HepG2 (cell line): ENCODE data around the gene TYMP. TPM values are rescaled to one million over a fixed set of nuclear protein-coding genes. Genes with fewer than 3 reads are reported as not detected.

Experiments
- DNMT1 ChIP-seq: sonication (generic); formaldehyde crosslinking; IDR thresholded peaks from 2 replicates; pipeline ENCODE4 v1.5.1; 2020; ENCODE audit warnings: mild to moderate bottlenecking, missing genetic modification reagents
- FOXA1 ChIP-seq, 2 experiments: fragments of 450-650 bp in 1 of 2; sonication (generic) in 1 of 2; formaldehyde crosslinking in 1 of 2; IDR thresholded peaks; 2 replicates each; pipeline versions ENCODE4 v1.4.0 to v1.6.1; 2016 to 2020; ENCODE audit warnings: missing genetic modification reagents in 1 of 2
- HNRNPLL ChIP-seq: fragments of 200-400 bp; formaldehyde crosslinking; IDR thresholded peaks from 2 replicates; pipeline ENCODE4 v1.6.1; 2017; ENCODE audit warnings: mild to moderate bottlenecking, low read depth, low read length; ENCODE audit not compliant: poor library complexity, severe bottlenecking
- JUN ChIP-seq: sonication (generic); formaldehyde crosslinking; IDR thresholded peaks from 2 replicates; pipeline ENCODE4 v1.4.0; 2020; ENCODE audit warnings: mild to moderate bottlenecking, missing genetic modification reagents
- MAZ ChIP-seq, 2 experiments: sonication (generic) in 1 of 2; formaldehyde crosslinking in 1 of 2; IDR thresholded peaks; 2 replicates each; pipeline versions ENCODE4 v1.5.0 to v1.6.1; 2012 to 2020; ENCODE audit warnings: low read depth in 2 of 2, mild to moderate bottlenecking in 2 of 2, borderline replicate concordance in 1 of 2, improper control_type of control experiment in 1 of 2, low read length in 1 of 2, missing genetic modification reagents in 1 of 2, moderate library complexity in 1 of 2
- NCOA2 ChIP-seq: sonication (generic); formaldehyde crosslinking; IDR thresholded peaks from 2 replicates; pipeline ENCODE4 v1.8.0; 2022; ENCODE audit warnings: inconsistent platforms
- NFRKB ChIP-seq: fragments of 450-650 bp; IDR thresholded peaks from 2 replicates; pipeline ENCODE4 v1.6.1; 2017
- NR2F1 ChIP-seq, 2 experiments: fragments of 450-650 bp in 1 of 2; formaldehyde crosslinking in 1 of 2; IDR thresholded peaks; 2 replicates each; pipeline versions ENCODE4 v1.5.0 to v1.6.1; 2016 to 2020; ENCODE audit warnings: mild to moderate bottlenecking in 1 of 2, missing compliant biosample characterization in 1 of 2, missing genetic modification reagents in 1 of 2, moderate library complexity in 1 of 2
- NR3C1 ChIP-seq: sonication (generic); formaldehyde crosslinking; IDR thresholded peaks from 2 replicates; pipeline ENCODE4 v1.4.0; 2020; ENCODE audit warnings: missing genetic modification reagents
- PHF21A ChIP-seq: sonication (generic); formaldehyde crosslinking; IDR thresholded peaks from 2 replicates; pipeline ENCODE4 v1.5.0; 2020; ENCODE audit warnings: mild to moderate bottlenecking, missing genetic modification reagents
- POLR2A ChIP-seq, 2 experiments: IDR thresholded peaks; 2 replicates each; pipeline ENCODE4 v1.6.1; 2011; ENCODE audit warnings: low read depth in 2 of 2, low read length in 2 of 2, mild to moderate bottlenecking in 1 of 2, moderate library complexity in 1 of 2; ENCODE audit not compliant: insufficient read depth in 1 of 2
- POLR2G ChIP-seq: fragments of 200-400 bp; formaldehyde crosslinking; IDR thresholded peaks from 2 replicates; pipeline ENCODE4 v1.6.1; 2018; ENCODE audit warnings: mild to moderate bottlenecking, low read depth, low read length, moderate library complexity
- RFX3 ChIP-seq: IDR thresholded peaks from 2 replicates; pipeline ENCODE4 v1.6.1; 2016; ENCODE audit warnings: missing biosample characterization, missing genetic modification reagents
- TARDBP ChIP-seq: sonication (generic); formaldehyde crosslinking; IDR thresholded peaks from 2 replicates; pipeline ENCODE4 v1.8.0; 2022; ENCODE audit warnings: mild to moderate bottlenecking, missing genetic modification reagents
- YY1 ChIP-seq: IDR thresholded peaks from 2 replicates; pipeline ENCODE4 v1.6.1; 2011; ENCODE audit warnings: low read length, low read depth, moderate library complexity, mild to moderate bottlenecking; ENCODE audit not compliant: insufficient read depth, insufficient replicate concordance
- ZBTB1 ChIP-seq: sonication (generic); formaldehyde crosslinking; IDR thresholded peaks from 2 replicates; pipeline ENCODE4 v1.4.0; 2020; ENCODE audit warnings: missing genetic modification reagents, borderline replicate concordance
- ZBTB7B ChIP-seq: sonication (generic); formaldehyde crosslinking; IDR thresholded peaks from 2 replicates; pipeline ENCODE4 v1.4.0; 2020; ENCODE audit warnings: missing genetic modification reagents
- ZC3H13 ChIP-seq: sonication (generic); formaldehyde crosslinking; IDR thresholded peaks from 2 replicates; pipeline ENCODE4 v1.8.1; 2023; ENCODE audit warnings: mild to moderate bottlenecking, missing genetic modification reagents, moderate library complexity
- ZFP36L1 ChIP-seq: sonication (generic); formaldehyde crosslinking; IDR thresholded peaks from 2 replicates; pipeline ENCODE4 v1.8.0; 2022; ENCODE audit warnings: mild to moderate bottlenecking, missing genetic modification reagents, moderate library complexity
- ZMYM2 ChIP-seq: sonication (generic); formaldehyde crosslinking; IDR thresholded peaks from 2 replicates; pipeline ENCODE4 v1.8.0; 2022; ENCODE audit warnings: mild to moderate bottlenecking, missing genetic modification reagents
- ZNF281 ChIP-seq: sonication (generic); formaldehyde crosslinking; IDR thresholded peaks from 2 replicates; pipeline ENCODE4 v1.4.0; 2020; ENCODE audit warnings: missing genetic modification reagents, borderline replicate concordance
- ZNF570 ChIP-seq: sonication (generic); formaldehyde crosslinking; IDR thresholded peaks from 2 replicates; pipeline ENCODE4 v1.4.0; 2020; ENCODE audit warnings: mild to moderate bottlenecking, missing genetic modification reagents, borderline replicate concordance
- ZNF577 ChIP-seq: sonication (generic); formaldehyde crosslinking; IDR thresholded peaks from 2 replicates; pipeline ENCODE4 v1.4.0; 2020; ENCODE audit warnings: mild to moderate bottlenecking, low read depth, missing genetic modification reagents, borderline replicate concordance
- ZNF619 ChIP-seq: sonication (generic); formaldehyde crosslinking; IDR thresholded peaks from 2 replicates; pipeline ENCODE4 v1.4.0; 2020; ENCODE audit warnings: mild to moderate bottlenecking, missing genetic modification reagents
- ZNF713 ChIP-seq: sonication (generic); formaldehyde crosslinking; IDR thresholded peaks from 2 replicates; pipeline ENCODE4 v1.4.0; 2020; ENCODE audit warnings: mild to moderate bottlenecking, missing genetic modification reagents
- ZNF773 ChIP-seq: sonication (generic); formaldehyde crosslinking; IDR thresholded peaks from 2 replicates; pipeline ENCODE4 v1.4.0; 2020; ENCODE audit warnings: missing genetic modification reagents, borderline replicate concordance
- ZSCAN22 ChIP-seq: sonication (generic); formaldehyde crosslinking; IDR thresholded peaks from 2 replicates; pipeline ENCODE4 v1.4.0; 2020; ENCODE audit warnings: mild to moderate bottlenecking, missing genetic modification reagents
- polyA plus RNA-seq, 8 experiments: library from polyadenylated mRNA; depleted of rRNA in 3 of 8; stranded (reverse) in 7 of 8; unstranded in 1 of 8; fragments of >200 nt; fragmentation: Illumina TruSeq in 4 of 8; extraction: Trizol in 4 of 8; gene quantifications; 2 replicates each; pipeline versions ENCODE4 v1.2.1 to v1.2.3, GENCODE V29; 2011 to 2016; ENCODE audit warnings: low read depth in 4 of 8, missing spikeins in 1 of 8, mixed read lengths in 1 of 8; ENCODE audit not compliant: insufficient read depth in 1 of 8
- total RNA-seq, 5 experiments: library from RNA; depleted of rRNA; stranded (reverse); fragments of >200 nt; fragmentation: Illumina TruSeq; extraction: Trizol; gene quantifications; 2 replicates each; pipeline ENCODE4 v1.2.3, GENCODE V29; 2016; ENCODE audit warnings: low read depth in 1 of 5
- TF ChIP-seq, protein P1 (sequence below): sonication (generic); formaldehyde crosslinking; conservative IDR thresholded peaks from 2 replicates; pipeline ENCODE4 v1.8.0; 2022; ENCODE audit warnings: missing genetic modification reagents

TYMP gene
- total and polyA plus RNA-seq, 2 of the 13 experiments (the other 11 are each of a cell fraction or from before 2014, with no cell fraction given), result 3.9 to 4.3 TPM

- TF ChIP-seq NR2F1 (CRISPR knock-in tag; IDR thresholded peaks at IDR 0.05), result no peak
- TF ChIP-seq ZMYM2 (CRISPR knock-in tag), result no peak
- TF ChIP-seq ZNF619 (CRISPR knock-in tag), result no peak
- TF ChIP-seq, protein P1, sequence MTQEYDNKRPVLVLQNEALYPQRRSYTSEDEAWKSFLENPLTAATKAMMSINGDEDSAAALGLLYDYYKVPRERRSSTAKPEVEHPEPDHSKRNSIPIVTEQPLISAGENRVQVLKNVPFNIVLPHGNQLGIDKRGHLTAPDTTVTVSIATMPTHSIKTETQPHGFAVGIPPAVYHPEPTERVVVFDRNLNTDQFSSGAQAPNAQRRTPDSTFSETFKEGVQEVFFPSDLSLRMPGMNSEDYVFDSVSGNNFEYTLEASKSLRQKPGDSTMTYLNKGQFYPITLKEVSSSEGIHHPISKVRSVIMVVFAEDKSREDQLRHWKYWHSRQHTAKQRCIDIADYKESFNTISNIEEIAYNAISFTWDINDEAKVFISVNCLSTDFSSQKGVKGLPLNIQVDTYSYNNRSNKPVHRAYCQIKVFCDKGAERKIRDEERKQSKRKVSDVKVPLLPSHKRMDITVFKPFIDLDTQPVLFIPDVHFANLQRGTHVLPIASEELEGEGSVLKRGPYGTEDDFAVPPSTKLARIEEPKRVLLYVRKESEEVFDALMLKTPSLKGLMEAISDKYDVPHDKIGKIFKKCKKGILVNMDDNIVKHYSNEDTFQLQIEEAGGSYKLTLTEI (CRISPR knock-in tag), result no peak
- no peak for TF ChIP-seq RFX3 (CRISPR knock-in tag)
- no peak for TF ChIP-seq TARDBP (CRISPR knock-in tag)
- no peak for TF ChIP-seq ZNF570 (CRISPR knock-in tag)
- 0 out of 2 replicates have a peak, but pooled peaks have one; percentile 18 for TF ChIP-seq ZBTB7B
- TF ChIP-seq MAZ (IDR thresholded peaks at IDR 0.05; ENCODE audit: borderline replicate concordance, low read depth, low read length), result no peak
- TF ChIP-seq MAZ (CRISPR knock-in tag; IDR thresholded peaks at IDR 0.05; ENCODE audit: low read depth), result peak; percentile 63
- TF ChIP-seq ZSCAN22 (CRISPR knock-in tag), result no peak
- TF ChIP-seq NR3C1 (CRISPR knock-in tag), result no peak
- no peak for TF ChIP-seq ZNF713 (CRISPR knock-in tag)
- peak; percentile 17 for TF ChIP-seq YY1
- no peak for TF ChIP-seq ZNF281
- TF ChIP-seq ZBTB1 (CRISPR knock-in tag), result no peak
- TF ChIP-seq NFRKB, result no peak
- TF ChIP-seq JUN (CRISPR knock-in tag), result no peak
- TF ChIP-seq HNRNPLL, result peak; percentile 21
- TF ChIP-seq FOXA1 (IDR thresholded peaks at IDR 0.05), result no peak
- TF ChIP-seq FOXA1 (CRISPR knock-in tag; IDR thresholded peaks at IDR 0.05), result no peak
- TF ChIP-seq POLR2G, result no peak
- no peak for TF ChIP-seq NCOA2 (CRISPR knock-in tag)
- no peak for TF ChIP-seq ZNF577 (CRISPR knock-in tag)
- TF ChIP-seq ZFP36L1 (CRISPR knock-in tag), result no peak
- no peak for TF ChIP-seq PHF21A
- TF ChIP-seq ZNF773, result no peak
- TF ChIP-seq POLR2A (IDR thresholded peaks at IDR 0.05; ENCODE audit: insufficient read depth in 1 of 2, low read depth in 2 of 2, low read length in 2 of 2), result peak in 1 of 2 experiments; percentile 59; a peak in 2 of 4 replicates
- TF ChIP-seq DNMT1 (CRISPR knock-in tag), result no peak
- no peak for TF ChIP-seq ZC3H13 (CRISPR knock-in tag)
Measured at GRCh38 chr22:50481440-50482106, 48.2 kb downstream of the TYMP start, which contains the start of gene ADM2 (continued).
